ENCODE data around the gene ERBB3. TPM values are rescaled to one million over a fixed set of nuclear protein-coding genes. Genes with fewer than 3 reads are reported as not detected.

Gene ERBB3
- total RNA-seq, 2 experiments from 2014 or later: not detected

DNA sequence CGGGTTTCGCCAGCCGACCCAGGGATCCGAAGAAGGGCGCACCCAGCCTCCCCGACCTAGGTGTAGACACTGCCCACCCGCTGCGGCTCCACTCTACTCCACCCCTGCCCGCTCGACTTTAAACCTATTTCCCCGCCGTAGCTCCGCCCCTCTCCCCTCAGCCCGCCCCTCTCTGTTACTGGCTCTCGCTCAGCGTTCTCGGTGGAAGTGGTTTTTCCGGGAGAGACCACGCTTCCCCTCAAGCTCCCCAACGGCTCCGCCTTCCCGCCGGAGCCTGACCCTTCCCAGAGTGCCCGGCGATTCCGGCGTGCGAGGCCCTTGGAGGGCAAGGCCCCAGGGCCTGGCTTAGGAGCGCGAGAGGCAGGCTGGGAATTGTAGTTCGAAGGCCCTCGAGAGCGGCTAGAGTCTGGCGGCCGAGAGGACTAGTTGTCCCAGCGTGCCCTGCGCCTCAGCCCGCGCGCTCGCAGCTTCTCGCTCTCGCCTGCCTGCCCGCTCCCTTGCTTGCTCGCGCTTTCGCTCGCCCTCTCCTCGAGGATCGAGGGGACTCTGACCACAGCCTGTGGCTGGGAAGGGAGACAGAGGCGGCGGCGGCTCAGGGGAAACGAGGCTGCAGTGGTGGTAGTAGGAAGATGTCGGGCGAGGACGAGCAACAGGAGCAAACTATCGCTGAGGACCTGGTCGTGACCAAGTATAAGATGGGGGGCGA is 24.3 kb downstream of the ERBB3 start, which contains the start of gene PA2G4:
Gene PA2G4, plus strand, starts transcription at position 451 of the 706 bp plus-strand sequence. Its CDS starts 179 bp downstream, at position 630.
- BruUV-seq (replicated peaks): no TSS peak
- CTCF ChIA-PET (ENCODE audit: unreplicated experiment): interaction anchor here (0.6 to 1.2 kb wide), 6 partner anchors 13 to 362 kb away, joined by 3 to 4 read pairs (median 4); partner anchors contain the start of gene RPL41
- H3K36me3 ChIP-seq (ENCODE audit: insufficient read depth, low read length): peaks cover 48% of the 10 kb centered on the region
- intact Hi-C loops (cut with micrococcal nuclease; ENCODE audit: unreplicated experiment): loop anchor here (2.0 kb wide), 1 partner anchor 175 kb away; no protein-coding TSS in a partner anchor
- peaks cover 27% of the 10 kb centered on the region for H3K4me1 ChIP-seq (ENCODE audit: insufficient read depth, low read length, poor library complexity, severe bottlenecking)
- H2AFZ ChIP-seq (ENCODE audit: low read length): peak within 1 kb of the TSS; percentile 56; the same call in 1 of the 2 replicates
- no peaks in the 10 kb centered on the region for H3K9me3 ChIP-seq (ENCODE audit: low read length)
- H4K20me1 ChIP-seq (ENCODE audit: insufficient read depth, low read length): peaks cover 21% of the 10 kb centered on the region
- peak within 1 kb of the TSS; percentile 86 for H3K4me2 ChIP-seq (ENCODE audit: low read length)
- peak within 1 kb of the TSS; percentile 93 for H3K4me3 ChIP-seq (ENCODE audit: low read depth, low read length, poor library complexity, severe bottlenecking)
- POLR2A ChIA-PET: interaction anchor here (0.5 to 4.0 kb wide), 17 partner anchors 9 to 418 kb away, joined by 3 to 64 read pairs (median 3); partner anchors contain the start of genes ESYT1, PYM1, RPL41 and ZC3H10
- H3K9me2 ChIP-seq (ENCODE audit: insufficient read depth, low read length): no peaks in the 10 kb centered on the region
- peaks cover 40% of the 10 kb centered on the region for H3K79me2 ChIP-seq (ENCODE audit: insufficient read depth, low read depth, low read length)
- DNase-seq (ENCODE audit: low spot score): peak; percentile 99
- peak within 1 kb of the TSS; percentile 70 for H3K27ac ChIP-seq (ENCODE audit: low read depth, low read length, poor library complexity, severe bottlenecking)
- TF ChIP-seq EZH2phosphoT487 (IDR thresholded peaks at IDR 0.05; ENCODE audit: borderline replicate concordance, low read depth, low read length): no peak
- TF ChIP-seq, protein P1, sequence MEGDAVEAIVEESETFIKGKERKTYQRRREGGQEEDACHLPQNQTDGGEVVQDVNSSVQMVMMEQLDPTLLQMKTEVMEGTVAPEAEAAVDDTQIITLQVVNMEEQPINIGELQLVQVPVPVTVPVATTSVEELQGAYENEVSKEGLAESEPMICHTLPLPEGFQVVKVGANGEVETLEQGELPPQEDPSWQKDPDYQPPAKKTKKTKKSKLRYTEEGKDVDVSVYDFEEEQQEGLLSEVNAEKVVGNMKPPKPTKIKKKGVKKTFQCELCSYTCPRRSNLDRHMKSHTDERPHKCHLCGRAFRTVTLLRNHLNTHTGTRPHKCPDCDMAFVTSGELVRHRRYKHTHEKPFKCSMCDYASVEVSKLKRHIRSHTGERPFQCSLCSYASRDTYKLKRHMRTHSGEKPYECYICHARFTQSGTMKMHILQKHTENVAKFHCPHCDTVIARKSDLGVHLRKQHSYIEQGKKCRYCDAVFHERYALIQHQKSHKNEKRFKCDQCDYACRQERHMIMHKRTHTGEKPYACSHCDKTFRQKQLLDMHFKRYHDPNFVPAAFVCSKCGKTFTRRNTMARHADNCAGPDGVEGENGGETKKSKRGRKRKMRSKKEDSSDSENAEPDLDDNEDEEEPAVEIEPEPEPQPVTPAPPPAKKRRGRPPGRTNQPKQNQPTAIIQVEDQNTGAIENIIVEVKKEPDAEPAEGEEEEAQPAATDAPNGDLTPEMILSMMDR (conservative IDR thresholded peaks at IDR 0.05; ENCODE audit: low read length): no peak

DNA sequence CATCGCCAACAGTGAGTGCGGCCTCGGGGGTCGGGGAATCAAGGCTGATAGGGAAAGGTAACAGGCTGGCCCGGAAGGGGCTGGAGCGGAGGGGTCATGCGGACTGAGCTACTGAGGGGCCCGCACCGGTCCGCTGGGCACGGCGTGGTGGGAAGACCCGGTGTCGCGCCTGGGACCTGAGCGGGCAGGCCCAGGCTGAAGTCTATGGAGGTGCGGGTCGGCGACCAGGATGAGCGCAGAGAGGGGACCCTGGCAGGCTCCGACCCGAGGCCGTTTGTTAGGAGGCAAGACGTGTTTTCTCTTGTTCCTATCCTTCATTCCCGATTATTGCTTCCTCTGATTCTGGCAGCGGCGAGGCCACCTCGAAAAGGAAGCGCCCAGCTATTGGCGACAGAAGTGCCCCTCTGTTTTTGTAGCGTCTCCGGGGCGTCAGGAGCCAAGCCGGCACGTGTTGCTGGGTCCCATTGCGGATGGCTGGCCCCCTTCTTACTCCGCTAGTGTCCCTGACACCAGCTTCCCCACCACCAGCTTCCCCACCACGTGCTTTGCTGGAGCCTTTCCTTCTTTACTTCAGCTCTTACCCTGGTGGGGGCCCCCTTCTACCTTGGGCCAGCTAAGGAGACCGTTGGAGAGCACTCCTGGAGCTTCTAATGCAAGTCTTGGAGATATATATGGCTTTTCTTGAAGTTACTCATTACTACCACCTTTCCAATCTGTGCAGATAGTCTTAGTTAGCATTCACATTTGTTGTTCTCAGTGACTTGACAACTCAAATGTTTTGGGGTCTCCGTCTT is 25.0 kb downstream of the ERBB3 start:
- Histone ChIP-seq H3K4me1 (ENCODE audit: insufficient read depth, low read length, poor library complexity, severe bottlenecking) (peaks cover 27% of the 10 kb centered on the region), H4K20me1 (ENCODE audit: insufficient read depth, low read length) (peaks cover 21% of the 10 kb centered on the region), H3K36me3 (ENCODE audit: insufficient read depth, low read length) (peaks cover 55% of the 10 kb centered on the region), H3K4me2 (ENCODE audit: low read length) (peak overlapping the region; percentile 86), H3K9me3 (ENCODE audit: low read length) (no peaks in the 10 kb centered on the region), H3K9me2 (ENCODE audit: insufficient read depth, low read length) (no peaks in the 10 kb centered on the region), H3K79me2 (ENCODE audit: insufficient read depth, low read depth, low read length) (peaks cover 40% of the 10 kb centered on the region), H3K4me3 (ENCODE audit: low read depth, low read length, poor library complexity, severe bottlenecking) (peak overlapping the region; percentile 93), H2AFZ (ENCODE audit: low read length) (no peak overlapping the region), H3K27ac (ENCODE audit: low read depth, low read length, poor library complexity, severe bottlenecking) (peak overlapping the region; percentile 70)
- no peak for TF ChIP-seq EZH2phosphoT487 (IDR thresholded peaks at IDR 0.05; ENCODE audit: borderline replicate concordance, low read depth, low read length)
- TF ChIP-seq, protein P1 (conservative IDR thresholded peaks at IDR 0.05; ENCODE audit: low read length): peak; percentile 42; the same call in 1 of the 2 replicates
- POLR2A ChIA-PET: interaction anchor here (0.5 to 4.0 kb wide), 11 partner anchors 8 to 419 kb away, joined by 3 to 64 read pairs (median 4); partner anchors contain the start of genes PYM1, RPL41 and ZC3H10
- DNase-seq (ENCODE audit: low spot score): peak; percentile 47
- no TSS peak for BruUV-seq (replicated peaks)
- intact Hi-C loops (cut with micrococcal nuclease; ENCODE audit: unreplicated experiment): loop anchor here (1.0 to 2.0 kb wide), 2 partner anchors 11 to 176 kb away; partner anchors contain the start of gene RPL41
- CTCF ChIA-PET (ENCODE audit: unreplicated experiment): interaction anchor here (0.6 to 1.2 kb wide), 4 partner anchors 15 to 64 kb away, joined by 3 to 4 read pairs (median 4); no protein-coding TSS in a partner anchor
